Upper lobe of right lung (tissue), 1 donor: Measurements from ENCODE around the gene KLK15. TPM values are rescaled to one million over a fixed set of nuclear protein-coding genes. Genes with fewer than 3 reads are reported as not detected.

Experiments used
- ATAC-seq: fragments of 200-7000 bp; cut with Tn5 transposase; one replicate; pipeline ENCODE4 v1.9.1; 2020; ENCODE audit warnings: mild to moderate bottlenecking, moderate library complexity
- DNase-seq: peaks from one replicate; pipeline ENCODE4 v3.0.0-alpha.2; 2020
- H3K27ac ChIP-seq: fragments of 200-600 bp; one replicate; pipeline ENCODE4 v1.8.0; 2022
- H3K27me3 ChIP-seq: fragments of 200-600 bp; one replicate; pipeline ENCODE4 v1.8.0; 2022; ENCODE audit warnings: mild to moderate bottlenecking
- H3K36me3 ChIP-seq: fragments of 200-600 bp; one replicate; pipeline ENCODE4 v1.8.0; 2022
- H3K4me1 ChIP-seq: fragments of 200-600 bp; one replicate; pipeline ENCODE4 v1.8.0; 2022
- H3K4me3 ChIP-seq: fragments of 200-600 bp; one replicate; pipeline ENCODE4 v1.8.0; 2022; ENCODE audit warnings: mild to moderate bottlenecking
- H3K9me3 ChIP-seq: fragments of 200-600 bp; one replicate; pipeline ENCODE4 v1.8.0; 2022
- intact Hi-C: fragments of 100-400 bp; cut with DNase I; formaldehyde crosslinking; loops from one replicate; pipeline ENCODE4 v1.11.0; 2022
- total RNA-seq: library from RNA; stranded (reverse); fragmentation: NEBNext Ultra II Directional; extraction: Animal tissue kit (Norgen Biotek cat#: 25700); gene quantifications from one replicate; pipeline ENCODE4 v1.2.1, GENCODE V29; 2021
- TF ChIP-seq, protein P1 (sequence below): fragments of 200-600 bp; IDR thresholded peaks from one replicate; pipeline ENCODE4 v1.8.0; 2022; ENCODE audit warnings: antibody characterized with exemption
- donor health status: DM: no; HTN: yes; CAD: no; lungs with severe emphysema.

The KLK15 gene
- total RNA-seq, 1 donor from 2014 or later, result not detected

DNA sequence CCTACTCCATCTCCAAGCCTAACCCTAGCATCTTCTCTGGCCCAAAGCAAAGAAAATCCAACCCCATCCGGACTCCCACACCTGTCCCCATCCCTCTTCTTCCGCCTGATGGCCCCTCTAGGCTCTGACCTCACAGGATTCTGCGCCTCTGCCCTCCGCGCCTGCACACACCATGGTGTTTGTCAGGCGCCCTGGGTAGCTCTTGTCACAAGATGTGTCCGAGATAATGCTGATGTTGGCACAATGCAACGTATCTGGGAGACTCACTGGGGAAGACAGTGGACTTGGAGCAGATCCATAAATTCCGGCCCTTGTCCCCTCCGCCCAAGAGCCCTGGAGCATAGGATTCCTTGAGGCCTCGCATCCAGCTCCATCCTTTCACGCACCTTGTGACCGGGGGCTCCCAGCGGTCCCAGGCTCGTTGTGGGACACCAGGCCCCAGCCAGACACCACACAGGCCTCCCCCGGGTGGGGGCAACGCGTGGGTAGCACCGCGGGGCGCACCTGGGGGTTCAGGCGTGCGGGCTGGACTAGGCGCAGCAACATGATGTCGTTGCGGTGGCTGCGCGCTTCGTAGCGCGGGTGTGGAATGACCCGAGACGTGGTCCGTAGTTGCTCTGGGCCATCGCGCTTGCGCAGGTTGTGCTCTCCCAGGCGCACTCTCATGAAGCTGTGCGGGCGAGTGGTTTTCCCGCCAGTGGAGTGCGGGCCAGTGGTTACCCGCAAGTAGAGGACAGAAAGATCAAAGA lies 6.7 kb downstream of the KLK15 start:
- intact Hi-C loops, result no loop called here
- ATAC-seq (no peak), DNase-seq (no peak)
- TF ChIP-seq, protein P1, sequence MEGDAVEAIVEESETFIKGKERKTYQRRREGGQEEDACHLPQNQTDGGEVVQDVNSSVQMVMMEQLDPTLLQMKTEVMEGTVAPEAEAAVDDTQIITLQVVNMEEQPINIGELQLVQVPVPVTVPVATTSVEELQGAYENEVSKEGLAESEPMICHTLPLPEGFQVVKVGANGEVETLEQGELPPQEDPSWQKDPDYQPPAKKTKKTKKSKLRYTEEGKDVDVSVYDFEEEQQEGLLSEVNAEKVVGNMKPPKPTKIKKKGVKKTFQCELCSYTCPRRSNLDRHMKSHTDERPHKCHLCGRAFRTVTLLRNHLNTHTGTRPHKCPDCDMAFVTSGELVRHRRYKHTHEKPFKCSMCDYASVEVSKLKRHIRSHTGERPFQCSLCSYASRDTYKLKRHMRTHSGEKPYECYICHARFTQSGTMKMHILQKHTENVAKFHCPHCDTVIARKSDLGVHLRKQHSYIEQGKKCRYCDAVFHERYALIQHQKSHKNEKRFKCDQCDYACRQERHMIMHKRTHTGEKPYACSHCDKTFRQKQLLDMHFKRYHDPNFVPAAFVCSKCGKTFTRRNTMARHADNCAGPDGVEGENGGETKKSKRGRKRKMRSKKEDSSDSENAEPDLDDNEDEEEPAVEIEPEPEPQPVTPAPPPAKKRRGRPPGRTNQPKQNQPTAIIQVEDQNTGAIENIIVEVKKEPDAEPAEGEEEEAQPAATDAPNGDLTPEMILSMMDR, result no peak
- H3K36me3 ChIP-seq, result no peaks in the 10 kb centered on the region
- peaks cover 13% of the 10 kb centered on the region for H3K27me3 ChIP-seq
- no peaks in the 10 kb centered on the region for H3K4me1 ChIP-seq
- H3K9me3 ChIP-seq, result no peaks in the 10 kb centered on the region
- no peak overlapping the region for H3K27ac ChIP-seq
- H3K4me3 ChIP-seq, result no peak overlapping the region

DNA sequence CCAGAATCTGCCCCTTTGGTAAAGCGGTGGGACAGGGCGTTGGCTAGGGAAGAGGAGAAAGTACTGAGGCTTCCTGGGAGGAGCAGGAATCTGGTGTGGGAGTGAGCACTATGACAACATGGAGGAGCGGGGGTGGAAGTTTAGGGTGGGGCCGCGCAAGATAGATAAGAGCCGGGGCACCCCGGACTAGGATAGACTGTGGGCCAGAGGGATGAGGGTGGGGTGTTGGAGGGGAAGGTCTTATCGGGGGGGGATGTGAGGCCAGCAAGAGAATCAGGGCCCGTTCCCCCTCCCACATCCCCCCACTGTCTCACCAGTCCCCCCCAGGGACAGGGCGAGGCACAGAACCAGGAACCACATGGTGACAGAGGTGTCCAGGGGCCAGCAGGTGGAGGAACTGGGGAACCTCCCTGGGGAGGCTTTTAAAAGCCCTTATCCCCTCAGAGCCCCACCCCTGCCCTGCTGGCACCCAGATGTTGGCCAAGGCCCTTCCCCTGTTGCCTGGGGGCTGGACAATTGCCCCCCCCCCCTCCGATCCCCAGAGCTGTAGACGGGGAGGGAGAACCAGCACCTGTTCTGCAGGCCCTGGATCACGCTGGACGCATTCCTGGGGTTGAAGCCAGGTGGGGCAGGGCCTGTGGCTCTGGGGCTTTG lies 9.9 kb downstream of the KLK15 start, which contains the start of gene KLK1:
TSS of gene KLK1 (minus strand) at position 399 of the 654 bp plus-strand sequence. CDS start at position 360, 39 bp downstream.
- DNase-seq, result no peak
- peaks cover 37% of the 10 kb centered on the region for H3K27me3 ChIP-seq

DNA sequence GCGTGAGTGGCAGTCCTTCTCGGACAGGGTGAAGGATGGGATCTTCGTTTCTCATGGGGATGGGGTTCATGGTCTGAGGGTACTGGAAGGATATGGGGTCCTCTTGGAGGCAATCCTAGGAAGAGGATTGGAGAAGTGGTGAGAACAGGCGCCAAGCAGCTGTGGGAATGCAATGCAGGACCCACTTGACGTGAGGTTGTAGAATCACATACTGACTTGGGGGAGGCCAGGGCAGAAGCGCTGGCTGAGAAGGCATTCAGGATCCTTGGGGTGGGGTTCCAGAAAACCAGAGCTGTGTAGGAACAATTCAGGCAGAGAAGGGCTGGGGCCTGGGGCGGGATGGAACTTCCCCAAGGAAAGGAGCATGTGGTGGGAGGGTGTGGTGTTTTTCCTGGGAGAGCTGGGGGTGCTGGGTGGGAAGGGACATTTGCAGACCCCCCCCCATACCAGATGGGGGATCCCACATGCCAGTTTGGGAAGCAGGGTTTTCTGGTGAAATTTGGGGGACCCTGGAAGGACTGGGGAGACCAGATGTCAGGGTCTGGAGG lies 10.6 kb downstream of the KLK15 start:
- TF ChIP-seq, protein P1, result no peak
- Histone ChIP-seq H3K27me3 (peaks cover 45% of the 10 kb centered on the region), H3K4me3 (no peak overlapping the region), H3K9me3 (no peaks in the 10 kb centered on the region), H3K36me3 (no peaks in the 10 kb centered on the region), H3K27ac (no peak overlapping the region), H3K4me1 (no peaks in the 10 kb centered on the region)
- ATAC-seq (no peak), DNase-seq (no peak)
- intact Hi-C loops, result no loop called here

More for the DNA sequence above, 9.9 kb downstream of the KLK15 start, which contains the start of gene KLK1:
- Histone ChIP-seq H3K9me3 (no peaks in the 10 kb centered on the region), H3K4me3 (no peak within 1 kb of the TSS), H3K27ac (no peak within 1 kb of the TSS), H3K4me1 (no peaks in the 10 kb centered on the region), H3K36me3 (no peaks in the 10 kb centered on the region)
- TF ChIP-seq, protein P1, result no peak
- intact Hi-C loops, result no loop called here
- ATAC-seq, result no peak

DNA sequence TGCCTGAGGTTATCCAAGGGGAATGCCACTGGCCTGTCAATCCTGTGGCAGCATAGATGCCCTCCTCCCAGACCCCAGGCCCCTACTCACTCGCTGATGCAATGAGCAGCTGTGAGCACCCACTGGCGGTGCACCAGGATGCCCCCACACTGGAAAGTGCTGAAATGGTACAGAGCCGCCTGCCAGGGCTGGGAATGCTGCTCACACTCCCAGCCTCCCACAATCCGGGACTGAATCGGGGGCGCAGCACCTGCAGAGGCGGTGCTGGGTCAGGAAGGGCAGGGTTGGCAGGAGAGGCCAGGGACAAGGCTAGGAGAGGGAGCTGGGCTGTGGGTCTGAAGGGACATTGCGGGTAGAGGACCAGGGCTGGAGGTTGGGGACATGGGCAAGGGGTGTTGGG lies 11.8 kb downstream of the KLK15 start:
- no peak for DNase-seq
- Histone ChIP-seq H3K4me3 (no peak overlapping the region), H3K9me3 (no peaks in the 10 kb centered on the region), H3K36me3 (no peaks in the 10 kb centered on the region), H3K27me3 (peaks cover 45% of the 10 kb centered on the region), H3K27ac (no peak overlapping the region), H3K4me1 (no peaks in the 10 kb centered on the region)
- intact Hi-C loops, result no loop called here
- TF ChIP-seq, protein P1, result no peak
- ATAC-seq, result no peak

DNA sequence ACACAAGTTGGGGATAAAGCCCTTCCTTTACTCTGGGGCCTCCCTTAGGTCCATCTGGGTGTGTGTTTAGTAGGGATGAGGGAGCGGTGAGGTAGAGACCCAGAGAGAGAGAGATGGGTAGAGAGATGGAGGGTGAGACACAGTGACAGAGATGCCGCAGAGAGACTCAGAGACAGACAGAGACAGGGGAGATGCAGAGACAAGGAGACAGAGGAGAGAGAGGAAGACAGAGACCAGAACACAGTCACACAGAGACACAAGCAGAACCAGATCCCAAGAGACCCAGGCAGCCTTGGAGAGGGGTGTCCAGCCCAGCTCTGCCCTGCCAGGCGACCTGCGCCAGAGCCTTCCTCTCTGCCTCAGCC lies 12.1 kb downstream of the KLK15 start:
- intact Hi-C loops, result no loop called here
- Histone ChIP-seq H3K4me3 (no peak overlapping the region), H3K27me3 (peaks cover 45% of the 10 kb centered on the region)

More for the DNA sequence above, 12.1 kb downstream of the KLK15 start:
- TF ChIP-seq, protein P1, result no peak
- ATAC-seq (no peak), DNase-seq (no peak)
- Histone ChIP-seq H3K27ac (no peak overlapping the region), H3K4me1 (no peaks in the 10 kb centered on the region), H3K36me3 (no peaks in the 10 kb centered on the region), H3K9me3 (no peaks in the 10 kb centered on the region)
